GM18868 (cell line): ENCODE results near the gene PIF1.

Experiments used
- ATAC-seq: cut with Tn5 transposase; IDR thresholded peaks from one replicate; pipeline ENCODE4 v1.9.1; 2021; ENCODE audit warnings: mild to moderate bottlenecking, moderate library complexity; ENCODE audit not compliant: unreplicated experiment

Gene PIF1

GRCh38 chr15:64776402-64776786 is 49.1 kb downstream of the PIF1 start:
- ATAC-seq, result no peak

- ATAC-seq, result no peak
These were observed 49.7 kb downstream of the PIF1 start, which contains the start of gene RBPMS2 for GRCh38 chr15:64775551-64776401. Gene RBPMS2, minus strand, starts transcription at chr15:64775589. Its CDS starts 270 bp downstream, at chr15:64775319.

GRCh38 chr15:64774629-64775493 is 50.6 kb downstream of the PIF1 start:
- ATAC-seq, result no peak

- ATAC-seq, result no peak
These were observed 51.3 kb downstream of the PIF1 start for GRCh38 chr15:64774037-64774628.

GRCh38 chr15:64773606-64774005 is 51.8 kb downstream of the PIF1 start:
- ATAC-seq, result no peak

GRCh38 chr15:64772964-64773363 is 52.5 kb downstream of the PIF1 start:
- ATAC-seq, result no peak

- ATAC-seq, result no peak
These were observed 53.0 kb downstream of the PIF1 start for GRCh38 chr15:64772488-64772887.

GRCh38 chr15:64770626-64771025 is 54.8 kb downstream of the PIF1 start:
- no peak for ATAC-seq

GRCh38 chr15:64767203-64767602 is 58.2 kb downstream of the PIF1 start:
- no peak for ATAC-seq

- no peak for ATAC-seq
These were observed 59.4 kb downstream of the PIF1 start for GRCh38 chr15:64766058-64766457.
